Bronchial epithelial cell (primary cell): ENCODE measurements around the gene INO80D. TPM values are rescaled to one million over a fixed set of nuclear protein-coding genes. Genes with fewer than 3 reads are reported as not detected.

Experiments
- DNase-seq: peaks from one replicate; pipeline ENCODE4 v3.0.0-alpha.2; 2010; ENCODE audit warnings: low read depth
- FAIRE-seq: peaks from 2 replicates; lab custom pipeline; 2011; peaks lifted over from hg19 to GRCh38; lab: Jason Lieb, UNC
- H3K27me3 ChIP-seq: 2 replicates; pipeline ENCODE4 v1.5.1; 2011; ENCODE audit warnings: low read length; ENCODE audit not compliant: control insufficient read depth, insufficient read depth
- H3K36me3 ChIP-seq: 2 replicates; pipeline ENCODE4 v1.5.1; 2011; ENCODE audit warnings: low read length; ENCODE audit not compliant: control insufficient read depth, insufficient read depth
- H3K4me3 ChIP-seq: 2 replicates; pipeline ENCODE4 v1.5.1; 2011; ENCODE audit warnings: mild to moderate bottlenecking, low read depth, low read length, control low read depth
- total RNA-seq: library from RNA; depleted of rRNA; stranded (reverse); fragments of >200 nt; gene quantifications from 2 replicates; pipeline ENCODE4 v1.2.1, GENCODE V29; 2014
- TF ChIP-seq, protein P1 (sequence below): IDR thresholded peaks from 2 replicates; pipeline ENCODE4 v1.5.1; 2011; ENCODE audit warnings: mild to moderate bottlenecking, moderate library complexity, low read length, control low read depth, inconsistent platforms; ENCODE audit not compliant: insufficient read depth, severe bottlenecking

The INO80D gene
- total RNA-seq, 1 donor from 2014 or later, result 7.6 TPM

DNA sequence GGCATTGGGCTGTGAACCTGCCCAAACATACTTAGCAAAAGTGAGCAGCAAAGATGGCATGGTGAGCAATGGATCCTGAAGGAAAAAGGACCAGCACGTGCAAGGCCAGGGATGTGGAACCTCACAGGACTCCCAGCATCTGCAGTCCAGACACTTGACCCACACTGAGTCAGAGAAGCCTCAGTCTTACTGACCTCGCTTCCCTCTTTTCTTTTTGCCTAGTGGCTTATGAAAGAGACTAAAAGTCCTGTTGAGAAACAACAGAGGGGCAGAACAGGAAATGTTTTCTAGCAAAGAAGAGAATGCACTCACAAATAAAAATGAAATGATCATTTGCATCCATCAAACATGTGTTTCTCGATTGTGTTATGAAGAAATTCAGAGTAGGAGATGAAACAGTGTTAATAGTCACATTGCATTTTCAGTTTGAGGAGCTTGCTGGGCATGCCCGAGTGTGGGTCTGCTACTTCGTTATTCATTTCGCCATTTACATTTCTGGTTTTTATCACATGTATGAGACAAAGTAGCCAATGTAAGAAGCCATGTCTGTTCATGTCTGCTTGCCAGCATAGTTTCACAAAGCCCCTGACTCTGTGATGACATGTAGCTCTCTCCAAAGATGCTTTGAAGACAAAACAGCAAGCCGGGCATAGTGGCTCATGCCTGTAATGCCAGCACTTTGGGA, 118.4 kb downstream of the INO80D start:
- H3K27me3 ChIP-seq, result no peaks in the 10 kb centered on the region
- TF ChIP-seq, protein P1, sequence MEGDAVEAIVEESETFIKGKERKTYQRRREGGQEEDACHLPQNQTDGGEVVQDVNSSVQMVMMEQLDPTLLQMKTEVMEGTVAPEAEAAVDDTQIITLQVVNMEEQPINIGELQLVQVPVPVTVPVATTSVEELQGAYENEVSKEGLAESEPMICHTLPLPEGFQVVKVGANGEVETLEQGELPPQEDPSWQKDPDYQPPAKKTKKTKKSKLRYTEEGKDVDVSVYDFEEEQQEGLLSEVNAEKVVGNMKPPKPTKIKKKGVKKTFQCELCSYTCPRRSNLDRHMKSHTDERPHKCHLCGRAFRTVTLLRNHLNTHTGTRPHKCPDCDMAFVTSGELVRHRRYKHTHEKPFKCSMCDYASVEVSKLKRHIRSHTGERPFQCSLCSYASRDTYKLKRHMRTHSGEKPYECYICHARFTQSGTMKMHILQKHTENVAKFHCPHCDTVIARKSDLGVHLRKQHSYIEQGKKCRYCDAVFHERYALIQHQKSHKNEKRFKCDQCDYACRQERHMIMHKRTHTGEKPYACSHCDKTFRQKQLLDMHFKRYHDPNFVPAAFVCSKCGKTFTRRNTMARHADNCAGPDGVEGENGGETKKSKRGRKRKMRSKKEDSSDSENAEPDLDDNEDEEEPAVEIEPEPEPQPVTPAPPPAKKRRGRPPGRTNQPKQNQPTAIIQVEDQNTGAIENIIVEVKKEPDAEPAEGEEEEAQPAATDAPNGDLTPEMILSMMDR, result no peak
- no peaks in the 10 kb centered on the region for H3K36me3 ChIP-seq
- FAIRE-seq, result no peak
- no peak overlapping the region for H3K4me3 ChIP-seq
- no peak for DNase-seq

DNA sequence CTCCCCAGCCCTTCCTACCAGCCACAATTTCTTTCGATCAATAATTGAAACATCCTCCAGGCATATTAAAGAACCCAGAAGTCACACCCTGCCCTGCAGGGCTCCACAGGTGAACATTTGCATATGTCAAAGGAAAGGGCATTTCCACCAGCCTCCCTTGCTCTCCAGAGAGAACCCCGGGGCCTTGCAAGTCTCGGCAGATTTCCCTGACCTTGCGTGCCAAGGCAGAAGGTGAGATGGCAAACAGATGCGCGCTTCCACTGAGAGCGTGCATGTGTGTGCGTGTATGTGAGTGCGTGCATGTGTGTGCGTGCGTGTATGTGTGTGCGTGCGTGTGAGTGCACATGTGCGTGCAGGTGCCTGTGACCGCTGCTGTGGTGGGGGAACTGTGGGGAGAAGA, 120.3 kb downstream of the INO80D start:
- FAIRE-seq, result no peak
- TF ChIP-seq, protein P1, result no peak
- Histone ChIP-seq H3K27me3 (no peaks in the 10 kb centered on the region), H3K4me3 (no peak overlapping the region), H3K36me3 (no peaks in the 10 kb centered on the region)
- DNase-seq, result peak; percentile 57

DNA sequence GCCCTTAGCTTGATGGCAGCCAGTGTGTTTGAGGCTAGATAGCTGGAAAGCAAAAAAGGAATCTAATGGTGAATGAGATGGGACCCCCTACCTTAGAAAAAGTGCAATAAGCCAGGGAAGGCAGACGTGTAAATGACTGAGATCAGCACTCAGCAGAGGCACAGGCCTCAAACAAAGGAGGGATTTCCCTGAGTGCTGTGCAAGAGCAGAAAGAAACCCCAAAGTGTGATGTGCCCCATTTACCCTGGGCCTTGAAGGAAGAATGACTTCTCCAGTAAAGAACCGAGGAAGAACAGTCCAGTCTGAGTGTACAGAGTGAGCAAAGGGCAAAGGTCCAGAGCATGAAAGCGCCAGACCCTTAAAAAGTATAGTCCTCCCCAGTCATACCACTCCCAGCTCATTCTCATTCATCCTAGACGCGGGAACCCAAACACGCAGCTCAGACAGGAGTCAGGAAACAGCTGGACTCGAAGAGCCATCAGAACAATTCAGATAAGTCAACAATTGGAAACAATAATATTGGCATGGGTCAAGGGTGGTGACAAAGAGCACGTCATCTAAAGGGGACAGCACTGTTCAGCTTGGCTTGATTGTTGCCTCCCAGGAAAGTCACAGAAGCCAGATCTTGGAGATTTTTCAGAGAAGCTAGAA, 121.7 kb downstream of the INO80D start:
- Histone ChIP-seq H3K27me3 (no peaks in the 10 kb centered on the region), H3K4me3 (no peak overlapping the region), H3K36me3 (no peaks in the 10 kb centered on the region)
- TF ChIP-seq, protein P1, result no peak
- DNase-seq (no peak), FAIRE-seq (no peak)

DNA sequence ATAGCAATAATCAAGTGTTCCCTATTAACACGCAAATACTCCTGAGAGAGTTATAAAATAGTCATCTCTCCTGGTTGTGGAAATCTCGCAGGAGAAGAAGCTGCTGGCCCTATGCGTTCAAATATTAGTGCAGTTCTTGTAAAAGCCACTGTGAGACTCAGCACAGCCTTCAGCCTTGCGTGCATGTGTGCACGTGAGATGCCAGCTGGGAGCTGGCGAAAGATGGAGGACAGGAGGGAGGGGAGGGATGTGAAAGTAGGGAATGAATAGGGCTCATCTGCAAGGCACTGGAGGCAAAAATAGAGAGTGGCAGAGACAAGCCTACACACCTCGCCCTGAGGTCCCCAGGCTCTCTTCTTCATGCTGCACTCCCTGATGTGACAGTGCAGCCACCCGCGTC, 126.5 kb downstream of the INO80D start:
- TF ChIP-seq, protein P1, result no peak
- no peak overlapping the region for H3K4me3 ChIP-seq
- no peak for DNase-seq
- no peaks in the 10 kb centered on the region for H3K36me3 ChIP-seq
- H3K27me3 ChIP-seq, result no peaks in the 10 kb centered on the region
- FAIRE-seq, result no peak

DNA sequence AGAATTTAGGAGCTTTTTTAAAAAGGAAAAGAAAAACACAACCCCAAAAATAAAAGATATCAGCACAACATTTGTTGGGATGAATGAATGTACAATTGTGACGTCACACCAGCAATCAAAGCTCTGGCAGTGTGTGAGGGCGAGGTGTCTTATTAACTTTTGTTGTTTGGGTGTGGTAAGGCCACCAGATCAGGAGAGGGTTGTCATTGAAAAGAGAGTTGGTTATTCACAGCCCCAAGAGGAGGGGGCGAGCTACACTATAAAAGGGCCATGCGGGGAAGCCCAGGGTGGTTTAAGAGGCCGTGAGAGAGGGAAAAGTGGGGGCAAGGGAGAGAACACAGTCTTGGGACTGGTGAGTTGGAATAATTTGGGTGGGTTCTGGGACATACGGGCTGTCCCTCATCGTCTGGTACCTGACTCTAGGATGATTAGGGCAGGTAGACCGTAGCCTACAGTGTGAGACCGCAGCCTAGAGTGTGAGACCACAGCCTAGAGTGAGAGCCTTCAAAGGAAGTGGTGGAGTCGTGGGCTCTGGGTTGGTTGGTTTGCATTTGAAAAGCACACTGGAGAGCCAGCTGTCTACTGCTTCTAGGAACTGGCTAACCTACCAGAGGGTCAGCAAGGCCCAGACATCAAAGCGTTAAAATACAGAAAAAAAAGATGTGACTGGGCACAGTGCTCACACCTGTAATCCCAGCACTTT, 128.4 kb downstream of the INO80D start:
- DNase-seq (no peak), FAIRE-seq (no peak)
- Histone ChIP-seq H3K27me3 (no peaks in the 10 kb centered on the region), H3K4me3 (no peak overlapping the region), H3K36me3 (no peaks in the 10 kb centered on the region)
- TF ChIP-seq, protein P1, result no peak
